Fibroblast of the conjunctiva (primary cell): Measurements from ENCODE around the gene HNF1B.

ENCODE experiments used
- DNase-seq: peaks from one replicate; pipeline ENCODE4 v3.0.0-alpha.2; 2010; ENCODE audit warnings: low read depth

The HNF1B gene

DNA sequence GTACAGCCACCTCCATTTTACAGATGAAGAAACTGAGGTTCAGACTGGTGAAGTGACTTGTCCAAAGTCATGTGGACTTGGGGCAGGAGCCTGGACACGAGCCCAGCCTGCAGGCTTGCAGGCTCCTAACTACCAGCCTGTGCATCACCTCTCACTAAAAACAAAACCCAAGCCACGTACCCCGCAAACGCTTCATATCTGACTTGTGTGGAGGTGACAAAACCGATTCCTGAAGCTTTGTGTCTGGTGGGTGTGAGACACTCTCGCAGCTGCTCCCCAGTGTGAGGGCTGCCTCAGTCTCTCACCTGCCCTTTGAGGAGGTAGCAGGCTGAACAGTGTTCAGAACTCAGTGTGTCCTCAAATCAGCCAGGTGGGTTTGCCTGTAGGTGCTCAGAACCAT lies 8.4 kb downstream of the HNF1B start:
- DNase-seq, result no peak

DNA sequence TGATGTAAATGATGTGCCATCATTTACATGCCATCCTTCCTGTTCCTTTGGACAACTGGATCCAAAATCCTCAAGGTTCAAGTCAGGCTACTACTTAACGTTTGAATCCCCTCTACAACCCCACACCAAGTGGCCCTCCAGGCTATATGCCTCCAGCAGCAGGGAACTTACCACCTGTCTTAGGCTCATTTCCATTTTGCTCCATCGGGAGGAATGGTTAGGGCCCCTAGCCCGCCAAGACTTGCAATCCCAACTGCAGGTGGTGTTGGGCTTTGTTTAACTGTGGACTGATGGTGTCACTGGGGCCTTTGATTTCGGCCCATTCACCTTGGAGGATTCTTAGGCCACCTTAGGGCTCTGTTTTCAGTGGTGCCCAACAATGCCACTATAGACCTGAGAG lies 9.7 kb downstream of the HNF1B start:
- no peak for DNase-seq

- DNase-seq, result no peak
Observed at GRCh38 chr17:37732316-37732715, 12.5 kb downstream of the HNF1B start.

GRCh38 chr17:37731056-37731455 lies 13.8 kb downstream of the HNF1B start:
- no peak for DNase-seq

GRCh38 chr17:37729905-37730304 lies 15.0 kb downstream of the HNF1B start:
- DNase-seq, result no peak

DNA sequence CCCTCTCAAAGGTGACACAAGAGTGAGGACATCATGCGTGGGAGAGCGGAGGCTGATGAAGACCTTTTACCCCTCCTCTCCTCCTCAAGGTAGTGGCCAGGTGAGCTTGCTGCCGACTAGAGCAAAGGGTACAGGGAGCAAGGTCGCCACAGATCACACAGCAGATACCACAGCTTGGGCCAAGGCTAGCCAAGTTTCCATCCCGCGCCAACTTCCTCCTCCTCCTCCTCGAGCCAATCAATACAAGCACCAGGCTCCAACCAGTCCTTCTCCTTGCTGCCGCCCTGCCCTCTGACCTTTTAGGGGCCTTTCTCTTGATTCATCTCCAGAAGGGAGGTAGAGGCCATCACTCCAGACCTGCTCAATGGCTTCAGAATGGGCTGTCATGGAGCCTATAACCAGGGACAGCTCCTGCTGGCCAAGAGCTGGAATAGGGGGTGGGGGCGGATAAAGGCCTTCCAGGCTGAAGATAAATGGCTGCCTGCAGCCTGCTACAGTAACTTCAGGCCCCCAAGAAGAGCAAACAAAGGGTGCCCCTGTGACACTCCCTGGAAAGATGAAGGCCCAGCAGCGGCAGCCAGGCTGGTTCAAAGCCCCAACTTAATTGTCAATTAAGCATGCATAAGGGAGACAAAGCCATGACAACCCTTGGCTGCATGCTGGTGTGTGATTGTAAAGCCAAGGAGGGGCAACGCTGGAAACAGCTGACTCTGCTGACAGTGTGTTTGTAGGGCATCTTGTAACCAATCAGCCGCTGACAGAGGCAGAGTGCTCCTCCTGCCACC lies 17.8 kb downstream of the HNF1B start:
- DNase-seq, result no peak

- no peak for DNase-seq
Observed at GRCh38 chr17:37726248-37726647, 18.6 kb downstream of the HNF1B start.

DNA sequence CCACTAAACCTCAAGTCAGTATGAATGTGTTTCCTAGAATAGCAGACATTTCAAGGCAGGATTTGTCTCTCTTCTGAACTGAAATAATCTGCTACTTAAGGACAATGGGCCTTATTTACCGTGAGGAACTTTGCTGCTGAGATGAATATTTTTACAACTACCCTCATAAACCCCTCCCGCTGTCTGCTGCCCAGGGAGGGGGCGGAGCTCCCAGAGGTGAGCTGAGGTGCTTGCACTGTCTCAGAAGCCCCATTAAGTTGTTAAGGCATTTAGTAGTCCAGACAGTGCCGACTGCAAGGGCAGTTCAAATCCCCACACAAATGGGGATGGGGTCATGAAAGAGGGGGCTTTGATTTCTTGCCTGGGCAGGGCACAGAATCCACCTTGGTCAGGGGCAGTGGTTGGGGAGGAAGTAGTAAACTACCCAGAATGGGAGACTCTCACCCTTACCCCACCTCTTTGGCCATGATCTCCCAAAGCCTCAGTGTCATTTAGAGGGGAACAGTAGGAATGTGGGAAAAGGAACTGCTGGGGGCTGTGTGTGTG lies 19.2 kb downstream of the HNF1B start:
- DNase-seq, result no peak

GRCh38 chr17:37725021-37725595 lies 19.8 kb downstream of the HNF1B start:
- no peak for DNase-seq

DNA sequence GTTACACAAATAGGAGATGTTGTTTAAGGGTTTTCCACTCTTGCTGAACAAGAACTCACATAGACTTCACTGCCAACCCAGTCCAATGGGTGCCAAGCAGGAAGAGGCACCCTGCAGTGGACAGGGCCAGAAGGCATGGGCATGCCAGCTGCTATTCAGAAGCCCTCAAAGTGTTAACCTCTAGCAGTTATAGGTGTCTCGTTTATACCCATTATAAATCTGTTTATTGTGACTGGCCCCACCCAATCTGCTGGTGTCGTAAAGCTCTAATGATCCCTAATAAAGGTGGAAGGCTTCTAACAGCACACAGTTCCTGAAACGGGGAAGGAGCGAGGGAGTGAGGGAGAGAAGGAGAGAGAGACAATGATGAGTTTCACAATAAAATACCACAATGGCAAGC lies 23.9 kb downstream of the HNF1B start:
- DNase-seq, result no peak

- DNase-seq, result no peak
Observed at GRCh38 chr17:37719866-37720265, 25.0 kb downstream of the HNF1B start.

DNA sequence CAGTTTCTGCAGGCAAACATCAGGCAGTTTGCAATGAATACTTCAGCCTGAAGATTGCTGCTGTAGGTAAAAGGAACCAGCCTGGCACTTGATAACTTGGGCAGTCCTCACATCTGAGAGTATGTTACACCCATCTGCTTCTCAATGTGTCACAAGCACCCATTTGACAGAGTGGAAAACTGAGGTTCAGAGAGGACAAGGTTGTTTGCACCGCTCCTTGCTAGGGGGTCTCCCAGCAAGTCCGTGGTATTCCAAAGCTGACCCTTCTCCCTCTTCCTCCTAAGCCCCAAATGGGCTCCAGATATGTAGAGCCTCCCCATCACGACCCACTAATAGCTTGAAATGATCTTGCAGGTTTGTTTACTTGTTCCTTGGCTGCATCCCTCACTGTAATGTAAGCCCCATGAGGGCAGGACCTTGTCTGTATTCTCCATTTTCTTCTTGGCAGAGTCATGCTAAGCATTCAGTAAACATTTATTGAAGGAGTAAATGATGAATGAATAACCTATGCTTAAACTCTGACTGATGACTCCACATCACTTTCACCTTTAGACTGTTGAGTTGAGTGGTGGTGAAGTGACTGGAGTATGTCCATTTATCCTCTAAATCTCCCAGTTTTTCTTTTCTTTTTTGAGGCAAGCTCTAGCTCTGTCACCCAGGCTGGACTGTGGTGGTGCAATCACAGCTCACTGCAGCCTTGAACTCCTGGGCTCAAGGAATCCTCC lies 26.4 kb downstream of the HNF1B start:
- DNase-seq, result no peak

- peak; percentile 39 for DNase-seq
Observed at GRCh38 chr17:37717627-37718323, 27.1 kb downstream of the HNF1B start.

DNA sequence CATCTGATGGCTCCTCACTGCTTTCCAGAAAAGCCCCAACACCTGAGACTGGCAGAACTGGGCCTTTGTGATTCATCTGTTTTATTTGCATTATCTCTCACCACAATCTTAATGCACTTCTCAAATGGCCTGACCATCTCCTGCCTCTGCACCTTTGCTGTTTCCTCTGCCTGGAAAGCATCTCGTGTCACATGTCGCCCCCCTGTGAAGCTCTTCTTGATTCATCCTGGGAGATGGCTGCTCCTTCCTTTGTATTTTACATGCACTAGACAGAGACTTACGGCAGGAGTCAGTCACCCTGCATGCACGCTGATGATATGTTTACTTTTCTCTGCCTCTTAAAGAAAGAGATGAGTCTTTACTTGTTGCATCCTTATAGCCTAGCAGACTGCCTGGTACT lies 30.0 kb downstream of the HNF1B start:
- no peak for DNase-seq

DNA sequence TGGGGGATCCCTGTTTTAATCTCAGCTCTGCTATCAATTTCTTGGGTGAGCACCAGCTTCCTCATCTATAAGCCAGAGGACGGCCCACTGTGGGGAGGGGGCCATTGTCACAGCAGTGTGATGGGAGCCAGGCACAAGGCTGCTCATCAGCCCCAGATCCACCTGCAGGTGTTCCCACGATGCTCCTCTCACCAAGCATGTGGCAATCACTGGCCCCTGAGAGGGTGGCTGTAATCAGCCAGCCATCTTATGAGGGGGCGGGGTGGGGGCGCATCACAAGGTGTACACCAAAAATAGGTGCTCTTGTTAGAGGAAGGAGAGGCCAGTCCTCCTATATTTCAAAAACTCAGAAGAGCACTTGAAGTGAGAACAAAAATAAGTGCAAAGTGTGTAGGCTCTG lies 31.2 kb downstream of the HNF1B start:
- no peak for DNase-seq

GRCh38 chr17:37713028-37713431 lies 31.8 kb downstream of the HNF1B start:
- DNase-seq, result no peak

DNA sequence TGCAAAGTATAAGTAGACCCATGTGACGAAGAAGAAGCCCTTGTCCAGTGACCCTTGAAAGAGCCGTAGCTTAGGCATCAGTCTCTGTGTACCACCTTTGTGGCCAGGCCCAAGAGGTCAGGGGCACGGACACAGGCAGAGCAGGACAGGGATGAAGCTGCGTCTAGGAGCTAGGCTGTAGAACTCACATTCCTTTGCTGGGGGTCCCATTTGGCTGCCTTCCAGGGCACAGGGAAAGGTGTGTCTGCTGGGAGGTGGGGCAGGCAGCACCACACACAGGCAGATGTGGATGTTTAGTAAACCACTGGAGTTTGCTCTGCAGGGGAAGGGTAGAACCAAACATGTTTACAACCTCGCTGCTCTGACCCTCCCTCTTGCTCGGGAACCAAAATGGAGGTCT lies 33.7 kb downstream of the HNF1B start:
- no peak for DNase-seq

DNA sequence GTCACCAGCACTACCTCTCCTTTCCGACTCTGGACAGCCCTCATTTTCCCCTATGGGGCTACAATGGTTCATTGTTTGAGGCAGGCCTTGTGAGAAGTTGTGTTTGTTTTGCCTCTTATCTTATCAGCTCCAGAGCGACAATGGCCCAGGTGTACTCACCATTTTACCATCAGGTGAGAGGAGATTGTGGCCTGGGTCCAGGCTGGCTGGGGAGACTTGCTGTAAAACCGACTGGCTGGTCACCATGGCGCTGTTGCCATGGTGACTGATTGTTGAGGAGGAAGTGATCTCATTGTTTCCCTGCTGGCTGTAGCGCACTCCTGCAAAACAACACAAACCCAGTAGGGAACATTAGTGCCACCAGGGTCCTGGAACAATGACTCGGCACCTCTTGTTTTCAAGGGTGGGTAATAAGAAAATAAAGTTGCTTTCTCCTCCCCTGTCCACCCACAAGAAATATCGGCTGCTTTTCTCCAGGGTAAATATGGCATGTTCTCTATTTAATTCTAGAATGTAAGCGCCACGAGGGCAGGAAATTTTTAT lies 34.4 kb downstream of the HNF1B start:
- DNase-seq, result peak; percentile 8

DNA sequence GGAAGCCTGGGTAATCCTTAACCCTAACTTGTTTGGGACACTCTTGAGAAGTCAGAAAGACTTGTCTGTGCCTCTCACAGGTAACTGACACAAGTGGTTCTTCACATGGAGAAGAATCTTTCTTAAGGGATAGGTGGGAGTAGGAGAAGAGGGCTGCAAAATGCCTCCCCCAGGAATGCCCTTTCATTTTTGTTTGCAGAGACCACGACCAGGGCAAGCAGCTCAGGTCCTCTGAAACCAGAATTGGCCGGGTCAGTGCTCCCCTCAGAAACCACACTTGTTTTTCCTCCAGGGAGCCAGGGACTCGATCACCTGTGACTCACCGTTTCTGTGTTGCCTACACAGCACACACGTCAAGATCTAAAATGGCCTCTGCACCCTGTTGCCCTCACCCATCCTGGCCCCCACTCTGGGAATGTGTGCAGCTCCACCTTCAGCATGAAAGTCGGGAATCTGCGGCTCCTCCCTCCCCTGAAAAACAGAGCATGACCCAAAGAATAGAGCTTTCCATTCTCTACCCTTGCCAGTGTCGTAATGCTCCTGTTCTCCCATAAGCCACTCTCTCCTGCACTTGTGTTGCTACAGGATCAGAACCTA lies 36.1 kb downstream of the HNF1B start:
- no peak for DNase-seq

GRCh38 chr17:37708008-37708615 lies 36.7 kb downstream of the HNF1B start:
- no peak for DNase-seq

DNA sequence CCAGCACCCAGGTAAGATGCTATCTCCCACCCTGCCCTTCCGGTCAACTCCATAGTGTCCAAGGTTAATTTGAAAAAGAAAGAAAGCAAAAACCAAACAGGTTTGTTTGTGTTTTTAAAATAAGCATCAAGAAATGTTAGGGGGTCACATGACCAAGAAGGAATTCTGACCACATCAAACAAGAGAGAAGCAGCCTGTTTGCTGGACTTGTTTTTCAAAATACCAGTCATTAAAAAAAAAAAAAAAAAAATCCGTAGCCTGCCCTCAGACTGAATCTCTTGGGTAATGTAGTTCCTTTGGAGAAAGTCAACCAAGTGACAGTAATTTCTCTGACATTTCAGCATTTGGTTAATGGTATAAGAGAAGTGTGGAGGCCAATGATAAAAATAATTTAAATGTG lies 38.4 kb downstream of the HNF1B start:
- no peak for DNase-seq
